NK-92 (cell line): ENCODE data around the gene VANGL2.

Source experiments
- DNase-seq: peaks from one replicate; lab custom pipeline; 2025; ENCODE audit not compliant: unreplicated experiment; lab: John Stamatoyannopoulos, UW

VANGL2 gene

GRCh38 chr1:160404094-160404493, 3.7 kb downstream of the VANGL2 start:
- DNase-seq = no peak

GRCh38 chr1:160405331-160405877, 5.0 kb downstream of the VANGL2 start:
- DNase-seq = no peak

GRCh38 chr1:160406131-160406968, 6.0 kb downstream of the VANGL2 start:
- DNase-seq = no peak

- DNase-seq = no peak
Observed at GRCh38 chr1:160407839-160408801, 7.8 kb downstream of the VANGL2 start.

- DNase-seq = no peak
Observed at GRCh38 chr1:160408864-160409263, 8.5 kb downstream of the VANGL2 start.

GRCh38 chr1:160409486-160409885, 9.1 kb downstream of the VANGL2 start:
- DNase-seq = no peak

- DNase-seq = no peak
Observed at GRCh38 chr1:160410406-160411005, 10.1 kb downstream of the VANGL2 start.

- DNase-seq = no peak
Observed at GRCh38 chr1:160411271-160412027, 11.1 kb downstream of the VANGL2 start.

- no peak for DNase-seq
Observed at GRCh38 chr1:160412028-160412362, 11.6 kb downstream of the VANGL2 start.

GRCh38 chr1:160413716-160414115, 13.4 kb downstream of the VANGL2 start:
- DNase-seq = no peak

GRCh38 chr1:160414881-160415280, 14.5 kb downstream of the VANGL2 start:
- no peak for DNase-seq

GRCh38 chr1:160415696-160416290, 15.4 kb downstream of the VANGL2 start:
- DNase-seq = no peak

- DNase-seq = no peak
Observed at GRCh38 chr1:160416369-160416768, 16.0 kb downstream of the VANGL2 start.

- no peak for DNase-seq
Observed at GRCh38 chr1:160418483-160418882, 18.1 kb downstream of the VANGL2 start.

- DNase-seq = no peak
Observed at GRCh38 chr1:160419150-160419837, 18.9 kb downstream of the VANGL2 start.

GRCh38 chr1:160419838-160420169, 19.4 kb downstream of the VANGL2 start:
- DNase-seq = no peak

GRCh38 chr1:160420881-160421842, 20.8 kb downstream of the VANGL2 start:
- DNase-seq = no peak

GRCh38 chr1:160421881-160422280, 21.5 kb downstream of the VANGL2 start:
- DNase-seq = no peak

- no peak for DNase-seq
Observed at GRCh38 chr1:160423966-160424365, 23.6 kb downstream of the VANGL2 start.
